Mammary epithelial cell (primary cell): ENCODE data around the gene RAB3IL1.

Source experiments
- CTCF ChIP-seq, 2 donors: IDR thresholded peaks in 1 of 2; conservative IDR thresholded peaks in 1 of 2; 2 replicates each; pipeline ENCODE4 v1.5.1; 2011 to 2012; ENCODE audit warnings: inconsistent platforms in 2 of 2, low read length in 2 of 2, mild to moderate bottlenecking in 2 of 2, control low read depth in 1 of 2, low read depth in 1 of 2; ENCODE audit not compliant: insufficient read depth in 1 of 2; ENCODE audit errors: extremely low read depth in 1 of 2
- EZH2 ChIP-seq: IDR thresholded peaks from 2 replicates; pipeline ENCODE4 v1.6.1; 2012; ENCODE audit warnings: low read length, inconsistent platforms, borderline replicate concordance

- TF ChIP-seq CTCF (conservative IDR thresholded peaks at IDR 0.05 in 1 of 2, IDR thresholded peaks at IDR 0.05 in 1 of 2; ENCODE audit: extremely low read depth in 1 of 2, insufficient read depth in 1 of 2, low read depth in 1 of 2, low read length in 2 of 2) (no peak), EZH2 (no peak)
Observed at GRCh38 chr11:61887839-61888494, 29.4 kb downstream of the RAB3IL1 start.
